ENCODE data around the gene RABGEF1. TPM values are rescaled to one million over a fixed set of nuclear protein-coding genes. Genes with fewer than 3 reads are reported as not detected.
"Not testable (repeated sequence)": the region's sequence is repeated elsewhere in the genome, so short reads cannot be mapped to it uniquely, and the experiment has no call there.

The RABGEF1 gene
- total RNA-seq, 6 experiments from 2014 or later = 38.6 to 45.3 (median 42.5) TPM

GRCh38 chr7:66768865-66769832, 28.6 kb downstream of the RABGEF1 start:
- H3K4me1 Mint-ChIP-seq (ENCODE audit: low read depth) = peaks cover 68% of the 10 kb centered on the region
- H3K36me3 Mint-ChIP-seq (ENCODE audit: low read depth) = peaks cover 22% of the 10 kb centered on the region
- H3K27ac Mint-ChIP-seq = peak overlapping the region; percentile 72
- H3K9me3 Mint-ChIP-seq = no peaks in the 10 kb centered on the region
- DNase-seq = peak; percentile 54
- H3K27me3 Mint-ChIP-seq (ENCODE audit: insufficient read depth) = no peaks in the 10 kb centered on the region
- no peak for TF ChIP-seq CTCF (IDR thresholded peaks at IDR 0.05)
- peak overlapping the region; percentile 70 for H3K4me3 Mint-ChIP-seq

GRCh38 chr7:66769833-66770512, 29.4 kb downstream of the RABGEF1 start:
- Mint-ChIP-seq H3K27me3 (ENCODE audit: insufficient read depth) (no peaks in the 10 kb centered on the region), H3K9me3 (no peaks in the 10 kb centered on the region), H3K27ac (peak overlapping the region; percentile 72), H3K36me3 (ENCODE audit: low read depth) (peaks cover 30% of the 10 kb centered on the region), H3K4me1 (ENCODE audit: low read depth) (peaks cover 60% of the 10 kb centered on the region), H3K4me3 (peak overlapping the region; percentile 70)
- peak; percentile 15 for DNase-seq
- no peak for TF ChIP-seq CTCF (IDR thresholded peaks at IDR 0.05)

- Mint-ChIP-seq H3K27ac (no peak overlapping the region), H3K4me3 (no peak overlapping the region), H3K27me3 (ENCODE audit: insufficient read depth) (peaks cover 3% of the 10 kb centered on the region; the same call in 1 of the 2 replicates), H3K4me1 (ENCODE audit: low read depth) (peaks cover 53% of the 10 kb centered on the region), H3K36me3 (ENCODE audit: low read depth) (peaks cover 44% of the 10 kb centered on the region), H3K9me3 (no peaks in the 10 kb centered on the region)
- no peak for DNase-seq
- no peak for TF ChIP-seq CTCF (IDR thresholded peaks at IDR 0.05)
Observed at GRCh38 chr7:66771795-66772194, 31.3 kb downstream of the RABGEF1 start.

- H3K9me3 Mint-ChIP-seq; H3K4me3 Mint-ChIP-seq; H3K27ac Mint-ChIP-seq; H3K27me3 Mint-ChIP-seq (ENCODE audit: insufficient read depth); DNase-seq: not testable (repeated sequence)
- Mint-ChIP-seq H3K36me3 (ENCODE audit: low read depth) (peaks cover 58% of the 10 kb centered on the region), H3K4me1 (ENCODE audit: low read depth) (peaks cover 50% of the 10 kb centered on the region)
Observed at GRCh38 chr7:66773744-66774143, 33.2 kb downstream of the RABGEF1 start.

- Mint-ChIP-seq H3K36me3 (ENCODE audit: low read depth) (peaks cover 70% of the 10 kb centered on the region), H3K4me1 (ENCODE audit: low read depth) (peaks cover 49% of the 10 kb centered on the region)
- H3K27ac Mint-ChIP-seq; DNase-seq; H3K9me3 Mint-ChIP-seq; H3K27me3 Mint-ChIP-seq (ENCODE audit: insufficient read depth); H3K4me3 Mint-ChIP-seq: not testable (repeated sequence)
- peak; percentile 48 for TF ChIP-seq CTCF (IDR thresholded peaks at IDR 0.05)
Observed at GRCh38 chr7:66776383-66776782, 35.9 kb downstream of the RABGEF1 start.

All from HFFc6 (cell line).